Liver (tissue), 3 donors: ENCODE measurements around the gene COL7A1.

Experiments used
- EGR1 ChIP-seq, 2 donors: IDR thresholded peaks; 2 replicates each; pipeline ENCODE4 v1.6.1; 2016 to 2018; ENCODE audit warnings: antibody characterized with exemption in 2 of 2, low read depth in 2 of 2
- FOXA1 ChIP-seq: IDR thresholded peaks from 2 replicates; pipeline ENCODE4 v1.6.1; 2016; ENCODE audit warnings: antibody characterized with exemption
- GABPA ChIP-seq, 2 donors: IDR thresholded peaks in 1 of 2; conservative IDR thresholded peaks in 1 of 2; 2 replicates each; pipeline ENCODE4 v1.6.1; 2016; ENCODE audit warnings: antibody characterized with exemption in 2 of 2, mild to moderate bottlenecking in 1 of 2, moderate library complexity in 1 of 2
- RXRA ChIP-seq, 2 donors: IDR thresholded peaks; 2 replicates each; pipeline ENCODE4 v1.6.1; 2017 to 2018; ENCODE audit warnings: antibody characterized with exemption in 2 of 2, mild to moderate bottlenecking in 1 of 2
- SP1 ChIP-seq: IDR thresholded peaks from 2 replicates; pipeline ENCODE4 v1.6.1; 2018; ENCODE audit warnings: antibody characterized with exemption, mild to moderate bottlenecking
- YY1 ChIP-seq: IDR thresholded peaks from 2 replicates; pipeline ENCODE4 v1.6.1; 2016; ENCODE audit warnings: antibody characterized with exemption, mild to moderate bottlenecking
- TF ChIP-seq, protein P1 (sequence below): fragments of 150-350 bp; IDR thresholded peaks from 2 replicates; pipeline ENCODE4 v1.5.1; 2017; ENCODE audit warnings: improper control_type of control experiment, low read depth, low read length; ENCODE audit not compliant: missing input control
- TF ChIP-seq, protein P2 (sequence below): IDR thresholded peaks from 2 replicates; pipeline ENCODE4 v1.6.1; 2016; ENCODE audit warnings: antibody characterized with exemption, mild to moderate bottlenecking
- TF ChIP-seq, protein P3 (sequence below): IDR thresholded peaks from 2 replicates; pipeline ENCODE4 v1.6.1; 2016; ENCODE audit warnings: antibody characterized with exemption
- donor health status: healthy.
- donor health status: healthy.

DNA sequence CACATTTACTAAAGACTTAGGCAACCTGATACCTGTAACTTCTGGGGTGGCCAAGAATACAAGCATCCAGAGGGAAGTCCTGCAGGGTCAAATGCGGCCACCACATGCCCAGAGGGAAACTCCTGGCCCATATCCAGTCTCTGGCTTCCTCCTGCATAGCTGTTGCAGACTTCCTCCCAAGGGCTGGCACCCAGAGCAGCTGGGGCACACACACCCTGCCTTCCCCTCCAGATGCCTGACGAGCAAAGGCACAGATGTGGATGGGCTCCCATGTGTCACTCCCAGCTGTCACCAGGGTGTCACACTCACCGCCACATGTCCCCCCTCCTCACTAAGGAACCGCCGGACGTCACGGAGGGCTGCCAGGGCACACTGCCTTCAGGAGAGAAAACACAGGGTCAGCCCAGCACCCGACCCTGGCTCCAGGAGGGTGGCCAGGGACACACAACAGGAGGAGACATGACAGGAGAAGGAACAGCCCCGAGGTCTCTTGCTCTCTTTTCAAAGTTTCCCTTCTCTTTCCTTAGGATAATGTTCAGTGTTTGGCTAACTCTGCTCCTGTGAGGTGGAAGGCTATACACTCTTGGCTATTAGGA lies 51.8 kb downstream of the COL7A1 start:
- TF ChIP-seq, protein P1, sequence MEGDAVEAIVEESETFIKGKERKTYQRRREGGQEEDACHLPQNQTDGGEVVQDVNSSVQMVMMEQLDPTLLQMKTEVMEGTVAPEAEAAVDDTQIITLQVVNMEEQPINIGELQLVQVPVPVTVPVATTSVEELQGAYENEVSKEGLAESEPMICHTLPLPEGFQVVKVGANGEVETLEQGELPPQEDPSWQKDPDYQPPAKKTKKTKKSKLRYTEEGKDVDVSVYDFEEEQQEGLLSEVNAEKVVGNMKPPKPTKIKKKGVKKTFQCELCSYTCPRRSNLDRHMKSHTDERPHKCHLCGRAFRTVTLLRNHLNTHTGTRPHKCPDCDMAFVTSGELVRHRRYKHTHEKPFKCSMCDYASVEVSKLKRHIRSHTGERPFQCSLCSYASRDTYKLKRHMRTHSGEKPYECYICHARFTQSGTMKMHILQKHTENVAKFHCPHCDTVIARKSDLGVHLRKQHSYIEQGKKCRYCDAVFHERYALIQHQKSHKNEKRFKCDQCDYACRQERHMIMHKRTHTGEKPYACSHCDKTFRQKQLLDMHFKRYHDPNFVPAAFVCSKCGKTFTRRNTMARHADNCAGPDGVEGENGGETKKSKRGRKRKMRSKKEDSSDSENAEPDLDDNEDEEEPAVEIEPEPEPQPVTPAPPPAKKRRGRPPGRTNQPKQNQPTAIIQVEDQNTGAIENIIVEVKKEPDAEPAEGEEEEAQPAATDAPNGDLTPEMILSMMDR = no peak
- TF ChIP-seq, protein P2, sequence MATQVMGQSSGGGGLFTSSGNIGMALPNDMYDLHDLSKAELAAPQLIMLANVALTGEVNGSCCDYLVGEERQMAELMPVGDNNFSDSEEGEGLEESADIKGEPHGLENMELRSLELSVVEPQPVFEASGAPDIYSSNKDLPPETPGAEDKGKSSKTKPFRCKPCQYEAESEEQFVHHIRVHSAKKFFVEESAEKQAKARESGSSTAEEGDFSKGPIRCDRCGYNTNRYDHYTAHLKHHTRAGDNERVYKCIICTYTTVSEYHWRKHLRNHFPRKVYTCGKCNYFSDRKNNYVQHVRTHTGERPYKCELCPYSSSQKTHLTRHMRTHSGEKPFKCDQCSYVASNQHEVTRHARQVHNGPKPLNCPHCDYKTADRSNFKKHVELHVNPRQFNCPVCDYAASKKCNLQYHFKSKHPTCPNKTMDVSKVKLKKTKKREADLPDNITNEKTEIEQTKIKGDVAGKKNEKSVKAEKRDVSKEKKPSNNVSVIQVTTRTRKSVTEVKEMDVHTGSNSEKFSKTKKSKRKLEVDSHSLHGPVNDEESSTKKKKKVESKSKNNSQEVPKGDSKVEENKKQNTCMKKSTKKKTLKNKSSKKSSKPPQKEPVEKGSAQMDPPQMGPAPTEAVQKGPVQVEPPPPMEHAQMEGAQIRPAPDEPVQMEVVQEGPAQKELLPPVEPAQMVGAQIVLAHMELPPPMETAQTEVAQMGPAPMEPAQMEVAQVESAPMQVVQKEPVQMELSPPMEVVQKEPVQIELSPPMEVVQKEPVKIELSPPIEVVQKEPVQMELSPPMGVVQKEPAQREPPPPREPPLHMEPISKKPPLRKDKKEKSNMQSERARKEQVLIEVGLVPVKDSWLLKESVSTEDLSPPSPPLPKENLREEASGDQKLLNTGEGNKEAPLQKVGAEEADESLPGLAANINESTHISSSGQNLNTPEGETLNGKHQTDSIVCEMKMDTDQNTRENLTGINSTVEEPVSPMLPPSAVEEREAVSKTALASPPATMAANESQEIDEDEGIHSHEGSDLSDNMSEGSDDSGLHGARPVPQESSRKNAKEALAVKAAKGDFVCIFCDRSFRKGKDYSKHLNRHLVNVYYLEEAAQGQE = no peak
- no peak for TF ChIP-seq FOXA1
- TF ChIP-seq YY1 = no peak
- TF ChIP-seq, protein P3, sequence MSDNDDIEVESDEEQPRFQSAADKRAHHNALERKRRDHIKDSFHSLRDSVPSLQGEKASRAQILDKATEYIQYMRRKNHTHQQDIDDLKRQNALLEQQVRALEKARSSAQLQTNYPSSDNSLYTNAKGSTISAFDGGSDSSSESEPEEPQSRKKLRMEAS = no peak
- TF ChIP-seq SP1 = no peak
- TF ChIP-seq EGR1 (IDR thresholded peaks at IDR 0.05; ENCODE audit: low read depth in 2 of 2) = no peak
- TF ChIP-seq RXRA (IDR thresholded peaks at IDR 0.05) = no peak
- no peak for TF ChIP-seq GABPA (IDR thresholded peaks at IDR 0.05 in 1 of 2, conservative IDR thresholded peaks at IDR 0.05 in 1 of 2)
